22Rv1 (cell line): ENCODE data around the gene NENF.

Experiments
- ZFX ChIP-seq: fragments of 450-650 bp; IDR thresholded peaks from 2 replicates; pipeline ENCODE4 v1.6.1; 2017; ENCODE audit warnings: antibody characterized with exemption, borderline replicate concordance
- TF ChIP-seq, protein P1 (sequence below): fragments of 450-650 bp; IDR thresholded peaks from 2 replicates; pipeline ENCODE4 v1.5.1; 2017; ENCODE audit warnings: mild to moderate bottlenecking

DNA sequence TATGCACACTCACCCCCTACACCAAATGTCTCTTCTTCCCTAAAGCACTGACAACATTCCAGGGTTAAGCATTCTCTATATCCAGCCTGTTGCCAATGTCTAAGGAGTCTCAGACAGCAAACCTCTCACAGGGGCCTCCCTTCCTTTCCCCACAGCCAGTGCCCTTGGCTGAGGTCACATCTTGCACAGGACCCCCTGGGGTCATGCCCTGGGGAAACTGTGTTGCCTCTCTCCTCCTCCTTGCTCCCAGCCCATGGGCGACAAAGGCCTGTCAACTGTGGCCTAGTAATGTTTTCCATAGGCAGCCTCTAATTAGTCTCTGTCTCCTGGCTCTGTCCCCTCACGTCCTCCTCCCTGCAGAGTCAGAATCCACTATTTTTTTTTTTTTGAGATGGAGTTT is 54.6 kb downstream of the NENF start:
- TF ChIP-seq, protein P1, sequence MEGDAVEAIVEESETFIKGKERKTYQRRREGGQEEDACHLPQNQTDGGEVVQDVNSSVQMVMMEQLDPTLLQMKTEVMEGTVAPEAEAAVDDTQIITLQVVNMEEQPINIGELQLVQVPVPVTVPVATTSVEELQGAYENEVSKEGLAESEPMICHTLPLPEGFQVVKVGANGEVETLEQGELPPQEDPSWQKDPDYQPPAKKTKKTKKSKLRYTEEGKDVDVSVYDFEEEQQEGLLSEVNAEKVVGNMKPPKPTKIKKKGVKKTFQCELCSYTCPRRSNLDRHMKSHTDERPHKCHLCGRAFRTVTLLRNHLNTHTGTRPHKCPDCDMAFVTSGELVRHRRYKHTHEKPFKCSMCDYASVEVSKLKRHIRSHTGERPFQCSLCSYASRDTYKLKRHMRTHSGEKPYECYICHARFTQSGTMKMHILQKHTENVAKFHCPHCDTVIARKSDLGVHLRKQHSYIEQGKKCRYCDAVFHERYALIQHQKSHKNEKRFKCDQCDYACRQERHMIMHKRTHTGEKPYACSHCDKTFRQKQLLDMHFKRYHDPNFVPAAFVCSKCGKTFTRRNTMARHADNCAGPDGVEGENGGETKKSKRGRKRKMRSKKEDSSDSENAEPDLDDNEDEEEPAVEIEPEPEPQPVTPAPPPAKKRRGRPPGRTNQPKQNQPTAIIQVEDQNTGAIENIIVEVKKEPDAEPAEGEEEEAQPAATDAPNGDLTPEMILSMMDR, result no peak
- no peak for TF ChIP-seq ZFX
